ENCODE measurements around the gene CSTF1.
A peak's percentile ranks its signal among the peaks of the same experiment; 100 is the strongest.

Gene CSTF1

GRCh38 chr20:56430957-56431356 is 38.5 kb downstream of the CSTF1 start:
- DNase-seq = no peak

DNA sequence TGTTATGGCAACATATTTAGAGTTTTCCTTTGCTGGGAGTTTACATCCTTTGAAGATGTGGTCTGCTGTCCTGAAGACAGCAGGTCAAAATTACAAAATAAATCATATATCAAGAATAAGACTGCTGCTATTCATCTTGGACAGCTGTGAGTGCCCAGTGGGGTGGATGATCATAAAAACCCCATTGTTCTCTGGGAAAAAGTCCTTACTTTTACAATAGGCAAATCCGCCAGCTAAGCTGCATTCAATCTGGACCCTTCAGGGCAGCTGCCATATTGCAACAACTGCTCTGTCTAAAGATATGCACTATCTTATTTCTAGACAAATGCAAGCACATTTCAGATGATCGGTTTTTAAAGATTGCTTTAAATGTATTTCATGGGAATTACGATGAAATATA is 39.0 kb downstream of the CSTF1 start:
- no peak for DNase-seq

GRCh38 chr20:56433221-56433879 is 40.9 kb downstream of the CSTF1 start:
- DNase-seq = no peak

GRCh38 chr20:56433880-56434255 is 41.4 kb downstream of the CSTF1 start:
- DNase-seq = no peak

- no peak for DNase-seq
These were observed 44.9 kb downstream of the CSTF1 start for GRCh38 chr20:56437196-56437960.

- no peak for DNase-seq
These were observed 45.8 kb downstream of the CSTF1 start for GRCh38 chr20:56438284-56438683.

DNA sequence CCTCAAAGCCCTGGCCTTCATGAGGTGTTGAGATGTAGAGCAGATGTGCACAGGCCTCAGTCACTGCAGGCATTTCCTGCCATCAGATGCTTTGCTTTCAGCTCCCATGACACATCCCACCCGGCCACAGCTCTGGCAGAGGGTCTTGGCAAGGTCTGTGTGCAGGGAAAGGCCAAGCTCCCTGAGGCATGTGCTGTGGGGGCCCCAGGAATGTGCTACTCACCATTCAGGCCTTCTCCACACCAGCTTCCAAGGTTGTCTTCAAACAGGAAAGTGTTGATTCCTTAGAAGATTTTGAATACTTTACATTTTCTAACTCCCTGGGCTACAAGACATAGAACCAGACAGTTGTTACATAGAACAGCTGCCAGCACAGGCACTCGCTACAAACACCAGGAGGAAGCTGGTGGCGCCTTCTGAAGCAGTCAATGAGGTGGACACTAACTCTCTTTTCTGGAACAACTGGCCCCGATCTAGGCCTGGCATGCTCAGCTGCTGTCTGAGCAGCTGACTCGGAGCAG is 47.4 kb downstream of the CSTF1 start:
- DNase-seq = peak; percentile 88

GRCh38 chr20:56440346-56441007 is 48.0 kb downstream of the CSTF1 start:
- DNase-seq = no peak

GRCh38 chr20:56442389-56443365 is 50.2 kb downstream of the CSTF1 start:
- no peak for DNase-seq

DNA sequence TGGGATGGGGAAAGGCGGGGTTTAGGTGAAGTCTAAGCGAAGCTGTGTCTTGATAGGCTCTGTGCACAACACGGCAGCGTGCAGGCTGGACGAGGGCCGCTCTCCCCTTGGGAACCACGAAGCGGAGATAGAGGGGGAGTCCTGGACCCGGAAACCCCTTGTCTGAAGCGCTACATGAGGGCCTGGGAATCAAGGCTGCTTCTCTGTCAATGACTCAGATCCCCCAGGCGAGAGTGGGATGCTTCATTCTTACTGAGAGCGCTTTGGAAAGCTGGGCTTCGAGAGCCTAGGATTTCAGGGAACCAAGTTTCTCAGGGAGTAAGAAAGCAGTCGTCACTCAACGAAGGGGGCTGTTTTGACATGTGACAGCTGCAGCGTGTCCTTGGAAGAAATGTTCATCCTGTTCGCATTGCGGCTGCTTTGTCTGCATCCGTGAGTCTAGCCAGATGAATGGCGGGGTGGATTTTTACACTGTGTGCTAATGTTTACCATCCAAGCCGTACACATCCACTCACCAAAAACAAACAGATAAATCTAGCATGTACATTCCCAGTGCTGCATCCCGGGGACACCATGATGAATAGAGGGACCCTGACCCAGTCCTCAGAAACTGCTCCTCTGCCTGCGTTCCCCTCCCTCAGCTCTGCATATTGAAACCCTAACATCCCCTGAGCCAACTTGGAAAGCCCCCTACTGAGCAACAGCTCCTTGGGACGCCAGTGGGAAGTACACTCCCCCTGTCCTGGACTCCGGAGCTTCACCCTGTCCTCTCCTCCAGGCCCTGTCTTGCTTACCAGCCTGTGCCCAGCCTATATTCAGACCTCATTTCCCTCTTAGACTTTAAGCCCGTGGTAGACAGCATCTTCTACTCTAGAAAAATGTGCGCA is 51.5 kb downstream of the CSTF1 start:
- peak; percentile 20 for DNase-seq

DNA sequence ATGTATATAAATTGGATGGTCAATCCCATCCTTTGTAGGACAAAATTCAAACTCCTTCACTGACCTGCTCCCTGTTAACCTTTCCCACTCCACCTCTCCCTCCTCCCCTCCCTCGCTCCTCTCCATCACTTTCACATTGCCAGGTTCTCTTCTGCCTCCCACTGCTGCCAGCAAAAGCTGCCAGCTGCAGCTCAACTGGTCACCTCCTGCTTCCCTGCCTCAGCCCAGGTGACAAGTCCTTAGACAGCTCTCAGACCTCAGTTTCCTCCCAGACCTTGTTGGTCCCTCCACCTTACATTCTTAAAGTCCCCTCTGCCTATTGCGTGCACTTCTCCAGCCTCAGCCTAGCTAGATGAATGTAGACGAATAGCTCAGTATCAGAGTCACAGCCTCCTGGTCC is 52.7 kb downstream of the CSTF1 start:
- DNase-seq = no peak

- DNase-seq = no peak
These were observed 53.1 kb downstream of the CSTF1 start for GRCh38 chr20:56445540-56445939.

DNA sequence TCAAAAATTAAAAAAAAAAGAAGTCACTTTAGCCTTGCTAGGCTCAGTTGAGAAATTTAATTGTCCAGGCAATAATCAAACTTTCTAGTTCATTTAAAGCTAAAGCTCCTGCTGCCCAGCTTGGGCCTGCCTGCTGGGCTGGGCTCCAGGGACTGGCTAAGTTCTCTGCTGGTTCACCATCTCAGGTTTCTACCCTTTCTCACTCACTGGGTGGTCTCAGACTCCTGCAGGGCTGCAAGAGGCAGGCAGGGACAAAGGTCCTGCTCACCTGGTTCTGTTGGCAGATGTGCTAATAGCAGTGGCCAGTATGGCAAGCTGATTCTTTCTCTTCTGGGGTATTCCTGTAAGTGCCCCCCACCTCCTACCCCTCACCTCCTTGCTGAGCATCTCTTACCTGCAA is 54.8 kb downstream of the CSTF1 start:
- DNase-seq = no peak

DNA sequence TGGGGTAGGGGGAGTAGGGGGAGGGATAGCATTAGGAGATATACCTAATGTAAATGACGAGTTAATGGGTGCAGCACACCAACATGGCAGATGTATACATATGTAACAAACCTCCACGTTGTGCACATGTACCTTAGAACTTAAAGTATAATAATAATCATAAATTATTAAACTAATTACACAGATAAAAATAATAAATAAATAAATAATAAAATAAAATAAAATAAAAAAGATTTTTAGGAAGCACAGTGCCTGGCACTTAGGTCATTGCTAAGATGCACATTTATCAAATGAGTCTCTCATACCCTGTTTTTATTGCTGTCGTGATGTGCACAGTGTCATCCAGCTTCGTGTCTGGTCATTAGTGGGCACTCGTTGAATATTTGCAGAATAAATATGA is 57.0 kb downstream of the CSTF1 start:
- no peak for DNase-seq

- no peak for DNase-seq
These were observed 58.8 kb downstream of the CSTF1 start for GRCh38 chr20:56451056-56451765.

DNA sequence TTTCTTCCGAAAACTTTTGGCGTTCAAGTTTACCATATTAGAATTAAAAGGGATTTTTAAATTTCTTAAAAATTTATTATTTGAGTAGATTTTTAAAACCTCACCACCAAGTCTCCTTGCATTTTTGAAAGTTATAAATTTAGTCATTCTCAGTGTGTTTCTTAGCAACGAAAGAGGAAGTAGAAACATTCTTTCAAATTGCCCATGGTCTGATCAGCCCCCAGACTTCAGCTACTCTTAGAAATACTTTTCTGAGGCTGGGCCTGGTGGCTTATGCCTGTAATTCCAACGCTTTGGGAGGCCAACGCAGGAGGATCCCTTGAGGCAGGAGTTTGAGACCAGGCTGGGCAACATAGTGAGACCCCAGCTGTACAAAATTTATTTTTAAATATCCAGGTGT is 60.9 kb downstream of the CSTF1 start:
- no peak for DNase-seq

DNA sequence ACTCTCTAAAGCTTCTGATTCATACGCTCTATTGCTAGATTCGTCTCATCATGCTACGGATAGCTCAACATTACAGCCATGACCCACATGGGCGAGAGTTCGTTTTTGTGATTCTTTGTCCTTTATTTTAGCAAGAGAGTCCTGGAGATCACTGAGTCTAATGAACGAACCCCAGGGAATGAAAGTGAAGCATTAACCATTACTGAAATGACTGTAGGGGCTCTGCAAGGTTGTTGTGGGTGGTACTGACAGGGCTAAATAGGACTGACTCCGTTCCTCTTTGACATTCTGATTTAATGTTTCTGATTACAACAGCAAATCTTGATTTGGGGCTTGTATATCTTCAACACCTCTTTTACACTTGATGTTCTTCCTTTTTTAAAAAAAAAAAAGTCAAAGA is 62.3 kb downstream of the CSTF1 start:
- no peak for DNase-seq

All from amniotic stem cell (primary cell).